DOHH2 (cell line): Measurements from ENCODE around the gene TRERF1.

ENCODE experiments used
- H3F3A ChIP-seq: fragments of 200-600 bp; sonication (generic), shearing (Covaris generic); 2 replicates; pipeline ENCODE4 v1.6.0; 2016; ENCODE audit warnings: antibody characterized with exemption, mild to moderate bottlenecking; ENCODE audit not compliant: control insufficient read depth, insufficient read depth
- H3K27ac ChIP-seq: fragments of 200-600 bp; sonication (generic); 2 replicates; pipeline ENCODE4 v1.5.1; 2014; ENCODE audit warnings: low read depth, mild to moderate bottlenecking, low read length, moderate library complexity
- H3K27me3 ChIP-seq: fragments of 200-600 bp; sonication (generic); 2 replicates; pipeline ENCODE4 v1.6.1; 2014; ENCODE audit warnings: mild to moderate bottlenecking, low read length, mixed read lengths; ENCODE audit not compliant: control insufficient read depth
- H3K36me3 ChIP-seq: fragments of 200-600 bp; sonication (generic); 2 replicates; pipeline ENCODE4 v1.6.1; 2014; ENCODE audit warnings: mild to moderate bottlenecking, low read length, moderate library complexity, mixed read lengths; ENCODE audit not compliant: control insufficient read depth
- H3K4me1 ChIP-seq: fragments of 200-600 bp; sonication (generic); 2 replicates; pipeline ENCODE4 v1.6.1; 2014; ENCODE audit warnings: mild to moderate bottlenecking, low read length, mixed read lengths; ENCODE audit not compliant: control insufficient read depth
- H3K4me2 ChIP-seq: fragments of 200-600 bp; sonication (generic); 2 replicates; pipeline ENCODE4 v1.6.0; 2014; ENCODE audit warnings: mild to moderate bottlenecking, low read length, moderate library complexity
- H3K4me3 ChIP-seq: fragments of 200-600 bp; sonication (generic); 2 replicates; pipeline ENCODE4 v1.5.1; 2014; ENCODE audit warnings: mild to moderate bottlenecking, low read length, mixed read lengths
- H3K79me2 ChIP-seq: fragments of 200-600 bp; sonication (generic); 2 replicates; pipeline ENCODE4 v1.6.1; 2014; ENCODE audit warnings: mild to moderate bottlenecking, low read length, mixed read lengths; ENCODE audit not compliant: control insufficient read depth
- H3K9me2 ChIP-seq: fragments of 200-600 bp; sonication (generic); replicated peaks from 2 replicates; pipeline ENCODE4 v1.6.1; 2014; ENCODE audit warnings: mild to moderate bottlenecking, low read length, mixed read lengths; ENCODE audit not compliant: control insufficient read depth
- H3K9me3 ChIP-seq: fragments of 200-600 bp; sonication (generic); 2 replicates; pipeline ENCODE4 v1.6.1; 2014; ENCODE audit warnings: antibody characterized with exemption, low read length, mixed read lengths; ENCODE audit not compliant: control insufficient read depth, insufficient read depth
- H4K20me1 ChIP-seq: fragments of 200-600 bp; sonication (generic); 2 replicates; pipeline ENCODE4 v1.6.0; 2014; ENCODE audit warnings: low read depth, mild to moderate bottlenecking, antibody characterized with exemption, low read length, moderate library complexity; ENCODE audit not compliant: control insufficient read depth, insufficient read depth
- CTCF ChIP-seq: fragments of 200-600 bp; sonication (generic); IDR thresholded peaks from one replicate; pipeline ENCODE4 v1.5.1; 2014; ENCODE audit warnings: antibody characterized with exemption, mild to moderate bottlenecking, low read depth, low read length; ENCODE audit not compliant: poor library complexity, severe bottlenecking
- EZH2phosphoT487 ChIP-seq: fragments of 200-600 bp; sonication (generic); IDR thresholded peaks from 2 replicates; pipeline ENCODE4 v1.6.1; 2017; ENCODE audit warnings: borderline replicate concordance, mild to moderate bottlenecking, antibody characterized with exemption, low read length, moderate library complexity, mixed read lengths

The TRERF1 gene

DNA sequence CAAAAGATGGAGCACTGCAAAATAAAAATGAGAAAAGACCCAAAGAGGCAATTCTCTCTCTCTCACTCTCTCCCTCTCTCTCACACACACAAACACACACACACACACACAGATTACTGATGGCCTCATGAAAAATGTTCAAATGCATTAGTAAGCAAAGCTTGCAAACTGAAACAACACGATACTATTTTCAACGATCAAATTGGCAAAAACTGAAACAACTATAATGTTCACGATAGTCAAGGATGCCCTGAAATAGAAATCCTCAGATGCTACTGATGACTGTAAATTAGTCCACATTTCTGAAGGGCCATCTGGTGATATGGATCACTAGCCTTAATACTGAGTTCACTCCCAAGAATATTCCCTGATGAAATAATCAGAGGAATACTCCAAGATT is 100.8 kb downstream of the TRERF1 start:
- H3K79me2 ChIP-seq, result no peaks in the 10 kb centered on the region
- TF ChIP-seq CTCF (no peak), EZH2phosphoT487 (no peak)
- no peak overlapping the region for H3K4me2 ChIP-seq
- no peaks in the 10 kb centered on the region for H3K4me1 ChIP-seq
- H3F3A ChIP-seq, result 0 out of 2 replicates have a peak, but pooled peaks cover 3% of the 10 kb centered on the region
- H3K27ac ChIP-seq, result no peak overlapping the region
- H3K9me2 ChIP-seq, result no peaks in the 10 kb centered on the region
- H4K20me1 ChIP-seq, result no peaks in the 10 kb centered on the region; the same call in 1 of the 2 replicates
- no peaks in the 10 kb centered on the region for H3K9me3 ChIP-seq
- no peaks in the 10 kb centered on the region for H3K36me3 ChIP-seq
- H3K27me3 ChIP-seq, result no peaks in the 10 kb centered on the region
- no peak overlapping the region for H3K4me3 ChIP-seq

GRCh38 chr6:42349753-42350511 is 101.8 kb downstream of the TRERF1 start:
- Histone ChIP-seq H3F3A (0 out of 2 replicates have a peak, but pooled peaks cover under 1% of the 10 kb centered on the region), H4K20me1 (no peaks in the 10 kb centered on the region; the same call in 1 of the 2 replicates), H3K79me2 (no peaks in the 10 kb centered on the region), H3K4me1 (no peaks in the 10 kb centered on the region), H3K4me3 (no peak overlapping the region), H3K27me3 (no peaks in the 10 kb centered on the region), H3K9me3 (no peaks in the 10 kb centered on the region), H3K9me2 (no peaks in the 10 kb centered on the region), H3K27ac (no peak overlapping the region), H3K36me3 (no peaks in the 10 kb centered on the region), H3K4me2 (no peak overlapping the region)
- TF ChIP-seq CTCF, result no peak
- TF ChIP-seq EZH2phosphoT487, result no peak

DNA sequence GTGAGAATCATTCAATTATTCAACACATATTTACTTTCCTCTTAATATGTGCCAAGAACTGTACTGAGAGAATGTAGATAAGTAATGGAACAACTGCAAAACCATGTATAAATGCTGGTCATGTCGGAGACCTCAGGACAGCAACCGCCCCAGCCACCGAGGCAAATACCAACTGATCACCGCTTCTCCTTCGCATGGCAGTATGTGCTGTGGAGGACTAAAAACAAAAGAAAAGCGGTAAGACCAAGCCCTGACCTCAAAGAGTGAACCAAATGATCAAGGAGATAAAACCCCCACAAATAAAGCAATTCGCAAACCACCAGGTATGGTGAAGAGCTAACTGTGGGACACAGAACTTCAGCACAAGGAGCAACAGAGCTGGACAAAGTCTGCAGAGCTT is 104.3 kb downstream of the TRERF1 start:
- no peaks in the 10 kb centered on the region for H3K9me3 ChIP-seq
- H3K4me1 ChIP-seq, result no peaks in the 10 kb centered on the region
- H3K4me3 ChIP-seq, result no peak overlapping the region
- H4K20me1 ChIP-seq, result no peaks in the 10 kb centered on the region; the same call in 1 of the 2 replicates
- no peaks in the 10 kb centered on the region for H3K79me2 ChIP-seq
- H3F3A ChIP-seq, result no peaks in the 10 kb centered on the region
- H3K36me3 ChIP-seq, result no peaks in the 10 kb centered on the region
- H3K27ac ChIP-seq, result no peak overlapping the region
- no peaks in the 10 kb centered on the region for H3K9me2 ChIP-seq
- TF ChIP-seq CTCF, result no peak
- TF ChIP-seq EZH2phosphoT487, result no peak
- H3K4me2 ChIP-seq, result no peak overlapping the region
- H3K27me3 ChIP-seq, result no peaks in the 10 kb centered on the region
